GM19351 (cell line): ENCODE measurements around the gene NOP53.
"Not testable (repeated sequence)": the region's sequence is repeated elsewhere in the genome, so short reads cannot be mapped to it uniquely, and the experiment has no call there.

Experiments
- ATAC-seq: cut with Tn5 transposase; IDR thresholded peaks from one replicate; pipeline ENCODE4 v1.9.1; 2021; ENCODE audit warnings: mild to moderate bottlenecking, moderate library complexity; ENCODE audit not compliant: unreplicated experiment

Gene NOP53

DNA sequence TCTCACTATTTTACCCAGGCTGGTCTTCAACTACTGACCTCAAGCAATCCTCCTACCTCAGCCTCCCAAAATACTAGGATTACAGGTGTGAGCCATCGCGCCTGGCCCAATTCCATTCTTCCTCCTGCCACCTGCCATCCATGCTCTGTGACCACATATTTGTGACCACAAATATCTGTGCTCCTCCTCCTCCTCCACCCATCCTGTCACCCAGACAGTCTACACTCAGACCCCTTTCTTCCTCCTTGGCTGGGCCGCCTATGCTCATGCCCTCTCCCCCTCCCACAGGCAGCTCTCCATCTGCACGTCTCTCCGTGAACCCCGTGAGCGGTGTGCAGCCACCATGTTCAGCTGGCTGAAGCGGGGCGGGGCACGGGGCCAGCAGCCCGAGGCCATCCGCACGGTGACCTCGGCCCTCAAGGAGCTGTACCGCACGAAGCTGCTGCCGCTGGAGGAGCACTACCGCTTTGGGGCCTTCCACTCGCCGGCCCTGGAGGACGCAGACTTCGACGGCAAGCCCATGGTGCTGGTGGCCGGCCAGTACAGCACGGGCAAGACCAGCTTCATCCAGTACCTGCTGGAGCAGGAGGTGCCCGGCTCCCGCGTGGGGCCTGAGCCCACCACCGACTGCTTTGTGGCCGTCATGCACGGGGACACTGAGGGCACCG lies 28.9 kb upstream of the NOP53 start:
- no peak for ATAC-seq

DNA sequence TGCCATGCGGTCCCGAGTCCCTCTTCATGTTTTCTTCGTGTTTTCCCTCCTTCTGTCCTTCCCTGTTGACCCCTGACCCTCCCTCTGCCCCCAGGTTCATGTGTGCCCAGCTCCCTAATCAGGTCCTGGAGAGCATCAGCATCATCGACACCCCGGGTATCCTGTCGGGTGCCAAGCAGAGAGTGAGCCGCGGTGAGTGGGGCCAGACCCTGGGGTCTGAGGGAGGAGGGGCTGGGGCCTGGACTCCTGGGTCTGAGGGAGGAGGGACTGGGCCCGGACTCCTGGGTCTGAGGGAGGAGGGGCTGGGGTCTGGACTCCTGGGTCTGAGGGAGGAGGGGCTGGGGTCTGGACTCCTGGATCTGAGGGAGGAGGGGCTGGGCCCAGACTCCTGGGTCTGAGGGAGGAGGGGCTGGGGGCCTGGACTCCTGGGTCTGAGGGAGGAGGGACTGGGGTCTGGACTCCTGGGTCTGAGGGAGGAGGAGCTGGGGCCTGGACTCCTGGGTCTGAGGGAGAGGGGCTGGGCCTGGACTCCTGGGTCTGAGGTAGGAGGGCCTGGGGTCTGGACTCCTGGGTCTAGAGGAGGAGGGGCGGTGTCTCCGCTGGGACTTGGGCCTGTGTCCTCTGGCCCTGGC lies 26.8 kb upstream of the NOP53 start:
- not testable (repeated sequence) for ATAC-seq

DNA sequence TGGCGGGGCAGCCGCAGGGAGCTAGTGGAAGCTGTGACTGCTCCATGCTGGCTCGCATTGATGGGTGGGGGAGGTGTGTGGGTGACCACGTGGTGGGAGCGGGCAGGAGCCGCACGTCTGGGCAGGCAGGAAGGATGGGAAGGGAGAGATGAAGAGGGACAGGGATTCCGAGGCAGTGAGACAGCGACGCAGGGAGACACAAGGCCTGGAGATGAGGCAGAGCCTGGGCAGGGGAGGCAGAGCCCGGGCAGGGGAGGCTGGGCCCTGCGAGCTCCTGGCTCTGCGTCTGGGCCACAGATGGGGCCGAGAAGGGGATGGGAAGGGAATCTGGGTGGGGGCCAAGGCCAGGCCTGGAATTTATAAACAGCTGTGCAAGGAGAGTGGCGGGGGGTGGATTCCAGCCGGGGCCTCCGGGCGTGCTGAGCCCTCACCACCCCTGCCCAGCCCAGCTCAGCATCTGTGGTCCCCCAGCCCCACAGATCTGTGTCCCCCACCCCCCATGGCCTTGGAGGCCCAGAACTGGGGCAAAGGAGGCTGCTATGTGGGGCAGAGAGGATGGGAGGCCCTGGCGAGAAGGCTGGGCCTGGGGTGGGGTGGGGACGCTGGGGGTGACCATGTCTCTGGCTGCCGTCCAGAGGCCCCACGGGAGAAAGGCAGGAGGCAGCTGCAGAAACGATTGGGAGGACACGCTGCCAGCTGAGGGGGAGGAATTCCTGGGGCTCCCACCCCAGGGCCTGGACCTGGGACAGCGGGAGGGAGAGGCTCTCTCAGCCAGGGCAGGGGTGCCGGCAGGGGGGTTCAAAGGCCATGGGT lies 26.1 kb upstream of the NOP53 start:
- ATAC-seq: no peak

DNA sequence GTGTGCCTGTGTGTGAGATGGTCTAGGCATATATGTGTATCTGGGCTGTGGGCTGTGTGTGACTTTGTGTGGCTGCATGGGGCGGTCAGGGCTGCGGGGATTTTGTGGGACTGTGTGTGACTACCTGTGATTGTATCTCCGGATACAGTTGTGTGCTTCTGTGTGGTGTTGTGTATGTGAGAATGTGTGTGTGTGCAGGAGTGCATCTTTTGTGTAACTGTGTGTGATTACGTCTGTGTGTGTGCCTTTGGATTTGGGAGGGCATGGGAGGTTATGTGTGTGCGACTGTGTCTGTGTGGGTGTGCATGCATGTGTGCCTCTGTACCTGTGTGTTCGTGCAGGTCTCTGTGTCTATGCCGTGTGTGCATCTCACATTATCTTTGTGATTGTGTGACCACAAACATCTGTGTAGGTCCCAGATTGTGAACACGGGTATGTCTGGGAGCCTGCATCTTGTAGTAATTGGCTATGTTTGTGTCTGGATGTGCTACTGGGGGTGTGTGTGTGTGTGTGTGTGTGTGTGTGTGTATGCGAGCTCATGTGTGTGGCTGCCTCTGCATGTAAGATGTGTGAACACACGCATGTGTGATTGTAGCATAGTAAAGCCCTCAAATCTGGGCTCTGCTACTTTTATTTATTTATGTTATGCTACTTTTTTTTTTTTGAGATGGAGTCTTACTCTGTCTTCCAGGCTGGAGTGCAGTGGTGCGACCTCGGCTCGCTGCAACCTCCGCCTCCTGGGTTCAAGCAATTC lies 24.5 kb upstream of the NOP53 start:
- ATAC-seq: no peak

DNA sequence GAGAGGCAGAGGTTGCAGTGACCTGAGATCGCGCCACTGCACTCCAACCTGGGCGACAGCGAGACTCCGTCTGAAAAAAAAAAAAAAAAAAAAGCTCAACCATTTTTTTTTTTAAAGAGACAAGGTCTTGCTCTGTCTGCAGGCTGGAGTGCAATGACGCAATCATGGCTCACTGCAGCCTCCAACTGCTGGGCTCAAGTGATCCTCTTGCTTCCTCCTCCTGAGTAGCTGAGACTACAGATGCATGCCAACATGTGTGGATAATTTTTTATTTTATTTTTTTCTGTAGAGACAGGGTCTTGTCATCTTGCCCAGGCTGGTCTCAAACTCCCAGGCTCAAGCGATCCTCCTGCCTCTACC lies 21.8 kb upstream of the NOP53 start:
- no peak for ATAC-seq

DNA sequence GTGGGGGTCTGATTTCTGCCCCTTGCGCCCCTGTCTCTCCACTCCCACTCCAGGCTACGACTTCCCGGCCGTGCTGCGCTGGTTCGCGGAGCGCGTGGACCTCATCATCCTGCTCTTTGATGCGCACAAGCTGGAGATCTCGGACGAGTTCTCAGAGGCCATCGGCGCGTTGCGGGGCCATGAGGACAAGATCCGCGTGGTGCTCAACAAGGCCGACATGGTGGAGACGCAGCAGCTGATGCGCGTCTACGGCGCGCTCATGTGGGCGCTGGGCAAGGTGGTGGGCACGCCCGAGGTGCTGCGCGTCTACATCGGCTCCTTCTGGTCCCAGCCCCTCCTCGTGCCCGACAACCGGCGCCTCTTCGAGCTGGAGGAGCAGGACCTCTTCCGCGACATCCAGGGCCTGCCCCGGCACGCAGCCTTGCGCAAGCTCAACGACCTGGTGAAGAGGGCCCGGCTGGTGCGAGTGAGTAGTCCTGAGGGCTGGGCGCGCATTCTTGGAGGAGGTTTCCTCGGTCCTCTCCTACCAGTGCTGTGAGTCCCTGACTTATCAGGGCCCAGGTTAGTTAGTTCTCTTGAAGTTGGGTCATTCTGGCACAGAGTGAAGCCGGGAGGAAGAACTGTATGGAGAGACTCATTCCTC lies 19.5 kb upstream of the NOP53 start:
- ATAC-seq: no peak

DNA sequence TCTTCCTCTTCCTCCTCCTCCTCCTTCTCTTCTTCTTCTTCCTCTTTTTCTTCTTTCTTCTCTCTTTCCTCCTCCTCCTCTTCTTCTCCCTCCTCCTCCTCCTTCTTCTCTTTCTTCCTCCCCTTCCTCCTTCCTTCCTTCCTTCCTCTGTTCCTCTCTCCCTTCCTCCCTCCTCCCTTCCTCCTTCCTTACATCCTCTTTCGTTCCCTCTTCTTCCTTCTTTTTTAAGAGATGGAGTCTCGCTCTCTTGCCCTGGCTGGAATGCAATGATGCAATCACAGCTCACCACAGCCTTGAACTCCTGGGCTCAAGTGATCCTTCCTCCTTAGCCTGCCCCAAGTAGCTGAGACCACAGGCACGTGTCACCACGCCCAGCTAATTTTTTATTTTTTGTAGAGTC lies 18.9 kb upstream of the NOP53 start:
- ATAC-seq: no peak

DNA sequence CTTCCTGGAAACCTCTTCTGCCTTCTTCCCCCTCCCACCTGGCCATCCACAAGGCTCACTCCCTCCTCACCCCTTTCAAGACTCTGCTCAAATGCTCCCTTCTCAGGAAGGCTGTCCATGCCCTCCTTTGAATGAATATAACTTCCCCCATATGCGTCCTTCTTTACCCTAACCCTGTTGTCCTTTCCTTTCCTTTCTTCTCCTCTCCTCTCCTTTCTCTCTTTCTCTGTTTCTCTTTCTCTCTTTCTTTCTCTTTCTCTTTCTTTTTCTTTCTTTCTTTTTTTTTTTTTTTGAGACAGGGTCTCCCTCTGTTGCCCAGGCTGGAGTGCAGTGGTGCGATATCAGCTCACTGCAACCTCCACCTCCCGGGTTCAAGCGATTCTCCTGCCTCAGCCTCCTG lies 17.1 kb upstream of the NOP53 start:
- not testable (repeated sequence) for ATAC-seq

DNA sequence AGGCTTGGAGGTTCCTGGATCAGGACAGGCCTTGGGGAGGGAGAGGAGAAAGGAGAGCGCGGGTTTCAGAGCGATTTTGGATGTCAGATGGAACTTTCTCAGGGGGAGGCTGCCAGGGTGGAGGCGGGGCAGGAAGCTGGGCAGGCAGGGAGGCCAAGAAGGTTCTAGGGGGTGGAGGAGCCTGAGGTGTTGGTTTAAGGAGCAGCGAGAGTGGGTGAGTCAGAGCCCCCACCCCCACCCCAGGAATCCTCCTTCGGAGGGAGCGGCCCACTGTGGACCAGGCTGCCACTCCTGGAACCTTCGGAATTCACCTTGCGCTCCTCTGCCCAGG lies 15.9 kb upstream of the NOP53 start:
- ATAC-seq: no peak

DNA sequence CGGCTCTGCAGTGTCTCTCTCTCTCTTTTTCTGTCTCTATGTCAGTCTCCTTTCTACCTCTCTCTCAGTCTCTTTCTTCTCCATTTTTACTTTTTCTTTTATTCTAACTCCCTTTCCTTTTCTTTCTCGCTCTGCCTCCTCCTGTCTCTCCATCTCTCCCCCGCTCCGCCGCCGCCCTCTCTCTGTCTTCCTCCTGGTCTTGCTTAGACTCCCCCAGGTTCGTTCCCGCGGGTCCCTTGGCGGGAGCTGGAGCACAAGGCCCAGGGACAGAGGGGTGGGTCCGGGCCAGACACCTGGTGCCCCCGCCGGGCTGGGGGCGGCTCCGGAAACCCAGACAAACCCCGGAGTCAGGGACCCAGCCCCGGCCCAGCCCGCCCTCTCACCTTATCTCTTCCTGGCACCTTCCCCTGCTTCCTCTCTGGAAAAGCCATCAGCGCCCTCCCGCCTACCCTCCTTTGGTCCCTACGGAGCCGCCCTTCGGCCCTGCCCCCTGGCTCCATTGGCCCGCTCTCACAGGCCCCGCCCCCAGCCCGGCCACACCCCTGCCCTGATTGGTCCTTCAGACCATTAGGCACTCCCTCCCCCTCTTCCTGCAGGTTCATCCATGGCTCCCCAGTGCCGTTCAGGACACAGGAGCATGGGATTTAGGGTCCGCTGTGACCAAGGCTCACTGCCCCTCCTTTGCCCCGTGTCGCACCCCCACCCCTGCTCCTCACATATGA lies 15.4 kb upstream of the NOP53 start:
- no peak for ATAC-seq

DNA sequence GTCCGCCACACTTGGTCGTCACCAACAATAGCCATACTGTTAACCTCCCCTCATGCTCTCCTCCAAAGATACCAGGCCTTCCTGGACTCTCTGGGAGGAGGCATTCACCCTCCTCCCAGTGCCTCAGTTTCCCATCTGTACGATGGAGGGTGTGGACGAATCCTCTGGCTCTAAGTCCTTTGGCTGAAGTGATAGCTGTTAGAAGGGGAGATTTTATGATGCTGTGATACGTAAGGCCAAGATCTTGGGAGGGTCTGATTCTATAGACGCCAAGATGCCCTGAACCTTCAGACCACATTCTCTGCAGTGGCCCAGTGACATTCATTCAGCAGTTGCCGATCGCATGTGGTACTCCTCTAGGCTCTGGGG lies 14.8 kb upstream of the NOP53 start:
- ATAC-seq: no peak

DNA sequence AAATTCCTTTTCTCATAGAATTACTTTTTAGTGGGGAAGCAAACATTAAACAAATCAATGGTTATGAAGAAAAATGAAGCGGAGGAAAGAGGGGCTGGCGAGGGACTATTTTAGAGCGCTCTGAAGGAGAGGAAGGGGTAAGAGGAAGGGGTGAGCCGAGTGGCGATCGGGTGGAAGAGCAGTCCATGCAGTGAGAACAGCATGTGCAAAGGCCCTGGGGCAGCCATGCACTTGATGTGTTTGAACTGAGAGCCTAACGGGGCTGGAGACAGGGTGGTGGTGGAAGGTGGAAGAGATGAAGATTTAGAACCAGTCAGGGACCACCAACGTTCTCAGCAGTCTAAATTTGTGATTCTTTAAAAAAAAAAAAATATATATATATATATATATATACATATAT lies 14.4 kb upstream of the NOP53 start:
- ATAC-seq: no peak

DNA sequence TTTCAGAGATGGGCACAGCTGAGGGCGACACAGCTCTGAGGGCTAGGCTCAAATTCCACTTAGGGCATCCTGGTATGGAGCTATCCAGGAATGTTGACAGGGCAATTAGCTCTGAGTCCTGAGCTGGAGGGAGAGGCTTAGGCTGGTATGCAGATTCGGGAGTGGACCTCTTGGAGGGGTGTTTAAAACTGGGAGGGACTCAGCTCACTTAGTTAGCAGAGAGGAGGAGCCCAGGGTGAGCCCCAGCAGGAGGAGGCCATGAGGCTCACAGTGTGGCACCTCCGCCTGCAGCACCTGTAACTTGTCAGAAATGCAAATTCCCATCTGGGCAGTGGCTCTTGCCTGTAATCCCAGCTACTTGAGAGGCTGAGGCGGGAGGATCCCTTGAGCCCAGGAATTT lies 10.2 kb upstream of the NOP53 start:
- ATAC-seq: no peak

DNA sequence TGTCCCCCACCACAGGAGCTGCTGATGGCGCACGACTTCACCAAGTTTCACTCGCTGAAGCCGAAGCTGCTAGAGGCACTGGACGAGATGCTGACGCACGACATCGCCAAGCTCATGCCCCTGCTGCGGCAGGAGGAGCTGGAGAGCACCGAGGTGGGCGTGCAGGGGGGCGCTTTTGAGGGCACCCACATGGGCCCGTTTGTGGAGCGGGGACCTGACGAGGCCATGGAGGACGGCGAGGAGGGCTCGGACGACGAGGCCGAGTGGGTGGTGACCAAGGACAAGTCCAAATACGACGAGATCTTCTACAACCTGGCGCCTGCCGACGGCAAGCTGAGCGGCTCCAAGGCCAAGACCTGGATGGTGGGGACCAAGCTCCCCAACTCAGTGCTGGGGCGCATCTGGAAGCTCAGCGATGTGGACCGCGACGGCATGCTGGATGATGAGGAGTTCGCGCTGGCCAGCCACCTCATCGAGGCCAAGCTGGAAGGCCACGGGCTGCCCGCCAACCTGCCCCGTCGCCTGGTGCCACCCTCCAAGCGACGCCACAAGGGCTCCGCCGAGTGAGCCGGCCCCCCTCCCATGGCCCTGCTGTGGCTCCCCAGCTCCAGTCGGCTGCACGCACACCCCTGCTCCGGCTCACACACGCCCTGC lies 4.4 kb upstream of the NOP53 start:
- no peak for ATAC-seq

DNA sequence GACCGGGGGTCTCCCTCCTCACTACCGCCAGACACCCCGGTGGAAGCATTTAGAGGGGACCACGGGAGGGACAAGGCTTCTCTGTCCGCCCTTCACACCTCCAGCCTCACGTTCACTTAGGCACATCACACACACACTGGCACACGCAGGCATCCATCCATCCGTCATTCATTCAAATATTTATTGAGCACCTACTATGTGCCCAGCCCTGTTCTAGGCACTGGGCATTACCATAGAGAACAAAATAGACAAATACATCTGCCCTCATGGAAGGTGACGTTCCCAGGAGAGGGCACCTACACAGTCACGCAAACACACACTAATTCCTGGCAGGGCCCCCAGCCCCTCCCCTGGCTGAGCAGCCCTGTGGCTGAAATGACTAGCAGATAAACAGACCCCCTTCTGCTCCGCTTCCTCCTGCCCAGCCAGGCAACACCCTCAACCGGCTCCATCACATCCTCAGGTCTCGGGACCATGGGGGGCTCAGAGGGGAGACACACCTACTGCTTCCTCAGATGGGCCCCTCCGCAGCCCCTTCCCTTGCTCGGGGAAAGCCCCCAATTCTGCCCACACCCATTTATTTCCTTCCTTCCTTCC lies 3.7 kb upstream of the NOP53 start:
- ATAC-seq: no peak

DNA sequence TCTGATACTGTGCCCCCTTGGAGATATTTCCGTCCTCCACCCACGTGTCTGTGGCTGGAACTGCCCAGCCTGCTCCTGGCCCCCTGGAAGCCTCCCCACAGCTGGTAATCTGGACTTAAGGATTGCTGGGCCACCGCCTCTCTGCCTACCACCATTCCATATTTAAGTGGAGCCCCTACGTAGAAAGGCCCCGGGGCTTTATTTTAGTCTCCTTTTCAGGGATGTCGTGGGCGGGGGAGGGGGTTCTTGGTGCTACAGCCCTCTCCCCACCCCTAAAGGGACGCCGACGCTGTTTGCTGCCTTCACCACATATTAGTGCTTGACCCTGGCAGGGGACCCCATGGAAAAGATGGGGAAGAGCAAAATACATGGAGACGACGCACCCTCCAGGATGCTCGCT lies 2.7 kb upstream of the NOP53 start:
- no peak for ATAC-seq

DNA sequence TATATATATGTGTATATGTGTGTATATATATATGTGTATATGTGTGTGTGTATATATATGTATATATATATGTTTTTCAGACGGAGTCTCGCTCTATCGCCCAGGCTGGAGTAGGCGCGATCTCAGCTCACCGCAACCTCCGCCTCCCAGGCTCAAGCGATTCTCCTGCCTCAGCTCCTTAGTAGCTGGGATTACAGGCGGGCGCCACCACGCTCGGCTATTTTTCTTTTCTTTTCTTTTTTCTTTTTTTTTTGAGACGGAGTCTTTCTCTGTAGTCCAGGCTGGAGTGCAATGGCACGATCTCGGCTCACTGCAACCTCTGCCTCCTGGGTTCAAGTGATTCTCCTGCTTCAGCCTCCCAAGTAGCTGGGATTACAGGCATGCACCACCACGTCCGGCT lies 783 bp downstream of the NOP53 start:
- ATAC-seq: not testable (repeated sequence)

DNA sequence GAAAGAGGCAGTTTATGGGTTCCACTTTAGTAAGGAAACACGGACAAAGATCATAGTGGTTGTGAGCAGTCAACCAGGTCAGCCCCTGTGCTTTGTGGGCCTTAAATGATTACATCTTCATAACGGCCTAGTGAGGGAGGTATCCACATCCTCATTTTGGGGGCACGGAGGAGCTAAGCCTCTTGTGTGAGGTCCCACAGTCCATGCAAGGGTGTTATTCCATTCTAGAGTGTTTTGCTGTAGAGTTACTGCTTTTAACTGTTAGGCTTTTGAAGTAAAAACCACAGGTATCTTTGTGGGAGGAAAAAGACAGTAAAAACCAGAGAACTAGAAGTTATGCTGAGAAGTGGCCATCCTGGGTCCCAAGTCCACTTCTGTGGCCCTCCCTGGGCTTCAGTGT lies 4.0 kb downstream of the NOP53 start:
- no peak for ATAC-seq

DNA sequence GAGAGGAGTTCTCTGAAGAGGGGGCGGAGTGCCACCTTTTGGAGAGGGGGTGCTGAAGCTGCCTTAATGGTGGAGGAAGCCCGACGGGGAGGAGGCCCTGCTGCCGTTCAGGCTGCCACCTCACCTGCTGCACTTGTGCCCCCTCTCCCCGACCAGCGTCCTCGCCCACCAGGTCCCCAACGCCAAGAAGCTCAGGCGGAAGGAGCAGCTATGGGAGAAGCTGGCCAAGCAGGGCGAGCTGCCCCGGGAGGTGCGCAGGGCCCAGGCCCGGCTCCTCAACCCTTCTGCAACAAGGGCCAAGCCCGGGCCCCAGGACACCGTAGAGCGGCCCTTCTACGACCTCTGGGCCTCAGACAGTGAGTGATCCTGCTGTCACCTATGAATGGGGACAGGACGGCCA lies 5.4 kb downstream of the NOP53 start:
- ATAC-seq: no peak
